Tongue (tissue), 2 donors: ENCODE results near the gene SPRR4. TPM values are rescaled to one million over a fixed set of nuclear protein-coding genes. Genes with fewer than 3 reads are reported as not detected.

Experiments
- small RNA-seq: library from RNA; depleted of rRNA; stranded (forward); fragments of <200 nt; gene quantifications from one replicate; pipeline ENCODE3, GENCODE V24; 2014; ENCODE audit warnings: low replicate concordance
- total RNA-seq: library from RNA; depleted of rRNA; stranded (reverse); fragments of >200 nt; gene quantifications from one replicate; pipeline ENCODE4 v1.2.3, GENCODE V29; 2014

SPRR4 gene
- total RNA-seq, 1 donor from 2014 or later = not detected

Small RNA genes within 50 kb of the gene (small RNA-seq; reads per million reads assigned to genes)
- gene RF00322 (not detected), gene SPRR1A (not detected)

Other genes with a start within 250 kb of the SPRR4 start
- gene KPRP, start 212.6 kb upstream of the SPRR4 start, total RNA-seq = 0.21 TPM
- gene LCE1F, start 195.5 kb upstream of the SPRR4 start, total RNA-seq = not detected
- gene LCE1E, start 184.4 kb upstream of the SPRR4 start, total RNA-seq = not detected
- not detected for gene LCE1D, start 173.9 kb upstream of the SPRR4 start, total RNA-seq
- gene LCE1C, start 164.0 kb upstream of the SPRR4 start, total RNA-seq = not detected
- gene LCE1B, start 158.7 kb upstream of the SPRR4 start, total RNA-seq = not detected
- gene LCE1A, start 143.2 kb upstream of the SPRR4 start, total RNA-seq = not detected
- gene LCE6A, start 127.8 kb upstream of the SPRR4 start, total RNA-seq = not detected
- not detected for gene LCE7A, start 110.7 kb upstream of the SPRR4 start, total RNA-seq
- not detected for gene SMCP, start 92.3 kb upstream of the SPRR4 start, total RNA-seq
- gene IVL, start 62.1 kb upstream of the SPRR4 start, total RNA-seq = 7.7 TPM
- gene SPRR5, start 23.4 kb upstream of the SPRR4 start, total RNA-seq = not detected
- gene SPRR1A, start 13.4 kb downstream of the SPRR4 start, total RNA-seq = not detected
- 58.0 TPM for gene SPRR3, start 31.1 kb downstream of the SPRR4 start, total RNA-seq
- 1.3 TPM for gene SPRR1B, start 60.6 kb downstream of the SPRR4 start, total RNA-seq
- not detected for gene SPRR2D, start 70.5 kb downstream of the SPRR4 start, total RNA-seq
- 3.1 TPM for gene SPRR2A, start 86.9 kb downstream of the SPRR4 start, total RNA-seq
- not detected for gene SPRR2B, start 101.0 kb downstream of the SPRR4 start, total RNA-seq
- not detected for gene SPRR2E, start 123.9 kb downstream of the SPRR4 start, total RNA-seq
- not detected for gene SPRR2F, start 142.9 kb downstream of the SPRR4 start, total RNA-seq
- gene SPRR2G, start 180.2 kb downstream of the SPRR4 start, total RNA-seq = not detected
- not detected for gene LELP1, start 232.8 kb downstream of the SPRR4 start, total RNA-seq
- gene PRR9, start 246.9 kb downstream of the SPRR4 start, total RNA-seq = not detected